Adrenal gland (tissue), 12 donors: Measurements from ENCODE around the gene CLCN5. TPM values are rescaled to one million over a fixed set of nuclear protein-coding genes. Genes with fewer than 3 reads are reported as not detected.

Experiments used
- DNase-seq, 7 donors: peaks; one replicate each; pipeline ENCODE4 v3.0.0-alpha.2; 2019 to 2020
- H3K27ac ChIP-seq, 5 donors: fragments of 200-600 bp; sonication (generic) in 4 of 5; 1 replicate in 3 of 5; 2 replicates in 2 of 5; pipeline versions ENCODE4 v1.5.1 to v1.8.0; 2016 to 2020; ENCODE audit warnings: mild to moderate bottlenecking in 1 of 5
- H3K27me3 ChIP-seq: fragments of 200-600 bp; 2 replicates; pipeline ENCODE4 v1.8.0; 2021
- H3K36me3 ChIP-seq, 2 donors: fragments of 200-600 bp; replicated peaks in 1 of 2; 1 replicate in 1 of 2; 2 replicates in 1 of 2; pipeline versions ENCODE4 v1.5.1 to v1.8.0; 2018 to 2022
- H3K4me1 ChIP-seq, 2 donors: fragments of 200-600 bp; replicated peaks in 1 of 2; 1 replicate in 1 of 2; 2 replicates in 1 of 2; pipeline versions ENCODE4 v1.5.1 to v1.8.0; 2018 to 2021
- H3K4me3 ChIP-seq, 4 donors: fragments of 200-600 bp; sonication (generic) in 3 of 4; one replicate each; pipeline ENCODE4 v1.5.1; 2016 to 2018
- H3K9me3 ChIP-seq, 3 donors: fragments of 200-600 bp; sonication (generic) in 1 of 3; replicated peaks in 1 of 3; 1 replicate in 2 of 3; 2 replicates in 1 of 3; pipeline versions ENCODE4 v1.5.1 to v1.8.0; 2016 to 2021
- POLR2A ChIP-seq, 2 donors: fragments of 450-650 bp; IDR thresholded peaks; one replicate each; pipeline ENCODE4 v1.6.1; 2017; ENCODE audit warnings: antibody characterized with exemption in 2 of 2, mild to moderate bottlenecking in 2 of 2, moderate library complexity in 1 of 2
- WGBS, 4 donors: extraction: QIAGEN DNeasy Blood & Tissue Kit in 2 of 4; methylation state at CpG; one replicate each; pipeline versions ENCODE4 v1.1.5 to v1.1.7; 2013 to 2017; 5-methylcytosine and 5-hydroxymethylcytosine counted together
- intact Hi-C, 2 donors: fragments of 100-400 bp; cut with DNase I; formaldehyde crosslinking; loops; one replicate each; pipeline versions ENCODE4 v1.14.1 to v1.15.0; 2022 to 2023
- polyA plus RNA-seq, 3 donors: library from polyadenylated mRNA; stranded (reverse); fragments of 200-250 nt in 2 of 3; fragments of 350-450 nt in 1 of 3; fragmentation: Illumina TruSeq in 1 of 3; extraction: RNeasy Lipid Tissue Mini Kit (QIAGEN cat#74804) in 1 of 3; gene quantifications; one replicate each; pipeline ENCODE4 v1.2.3, GENCODE V29; 2013 to 2014
- total RNA-seq, 9 donors: library from RNA; depleted of rRNA in 4 of 9; stranded (reverse); fragments of >200 nt in 4 of 9; fragments of 120-200 nt in 1 of 9; fragmentation: NEBNext Ultra II Directional in 1 of 9; extraction: Animal tissue kit (Norgen Biotek cat#: 25700) in 1 of 9; gene quantifications; one replicate each; pipeline versions ENCODE4 v1.1.0 to v1.2.4, GENCODE V29; 2013 to 2023
- TF ChIP-seq, protein P1 (sequence below), 6 experiments: fragments of 450-650 bp in 4 of 6; fragments of 200-600 bp in 2 of 6; sonication (generic) in 1 of 6; IDR thresholded peaks; 1 replicate in 5 of 6; 2 replicates in 1 of 6; pipeline versions ENCODE4 v1.5.1 to v1.8.0; 2016 to 2021; ENCODE audit warnings: antibody characterized with exemption in 6 of 6, mild to moderate bottlenecking in 2 of 6, moderate library complexity in 1 of 6
- donor health status: healthy with polysubstance abuse.
- donor health status: Bipolar disorder and iron deficiency.
- donor health status: DM: yes; HTN: yes; CAD: no.
- donor health status: DM: no; HTN: no; CAD: no.
- donor health status: DM: no; HTN: no; CAD: no.
- donor health status: DM: yes; HTN: yes; CAD: no.

The CLCN5 gene
- total and polyA plus RNA-seq, 12 donors: 3.3 to 17.3 (median 8.6) TPM

DNA sequence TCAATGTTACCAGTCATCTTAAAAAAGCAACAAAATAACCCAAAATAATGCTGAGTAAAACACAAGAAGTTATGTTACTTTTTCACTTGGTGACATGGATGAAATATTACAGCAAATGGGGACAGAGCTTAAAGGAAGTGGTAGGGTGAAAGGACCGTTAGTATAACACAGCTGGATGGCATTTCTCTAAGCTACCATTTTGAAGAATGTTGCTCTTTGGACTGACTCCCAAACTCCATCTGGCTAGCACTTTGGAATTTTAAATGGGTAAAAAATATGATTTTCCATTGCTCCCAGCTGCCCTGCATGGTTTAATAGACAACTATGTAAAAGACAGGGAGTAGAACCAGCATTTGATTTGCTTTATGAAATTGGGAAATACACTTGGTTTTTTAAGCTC, 27.6 kb downstream of the CLCN5 start:
- Histone ChIP-seq H3K27ac (no peak overlapping the region), H3K4me1 (no peaks in the 10 kb centered on the region), H3K4me3 (no peak overlapping the region), H3K27me3 (no peaks in the 10 kb centered on the region), H3K9me3 (no peaks in the 10 kb centered on the region), H3K36me3 (no peaks in the 10 kb centered on the region)
- WGBS, 4 donors: 47 to 81% (median 57%) methylated on average over 1 of the region's 1 CpG
- TF ChIP-seq POLR2A (IDR thresholded peaks at IDR 0.05): no peak
- TF ChIP-seq, protein P1, sequence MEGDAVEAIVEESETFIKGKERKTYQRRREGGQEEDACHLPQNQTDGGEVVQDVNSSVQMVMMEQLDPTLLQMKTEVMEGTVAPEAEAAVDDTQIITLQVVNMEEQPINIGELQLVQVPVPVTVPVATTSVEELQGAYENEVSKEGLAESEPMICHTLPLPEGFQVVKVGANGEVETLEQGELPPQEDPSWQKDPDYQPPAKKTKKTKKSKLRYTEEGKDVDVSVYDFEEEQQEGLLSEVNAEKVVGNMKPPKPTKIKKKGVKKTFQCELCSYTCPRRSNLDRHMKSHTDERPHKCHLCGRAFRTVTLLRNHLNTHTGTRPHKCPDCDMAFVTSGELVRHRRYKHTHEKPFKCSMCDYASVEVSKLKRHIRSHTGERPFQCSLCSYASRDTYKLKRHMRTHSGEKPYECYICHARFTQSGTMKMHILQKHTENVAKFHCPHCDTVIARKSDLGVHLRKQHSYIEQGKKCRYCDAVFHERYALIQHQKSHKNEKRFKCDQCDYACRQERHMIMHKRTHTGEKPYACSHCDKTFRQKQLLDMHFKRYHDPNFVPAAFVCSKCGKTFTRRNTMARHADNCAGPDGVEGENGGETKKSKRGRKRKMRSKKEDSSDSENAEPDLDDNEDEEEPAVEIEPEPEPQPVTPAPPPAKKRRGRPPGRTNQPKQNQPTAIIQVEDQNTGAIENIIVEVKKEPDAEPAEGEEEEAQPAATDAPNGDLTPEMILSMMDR (IDR thresholded peaks at IDR 0.05): no peak
- no peak for DNase-seq
- intact Hi-C loops: no loop called here

DNA sequence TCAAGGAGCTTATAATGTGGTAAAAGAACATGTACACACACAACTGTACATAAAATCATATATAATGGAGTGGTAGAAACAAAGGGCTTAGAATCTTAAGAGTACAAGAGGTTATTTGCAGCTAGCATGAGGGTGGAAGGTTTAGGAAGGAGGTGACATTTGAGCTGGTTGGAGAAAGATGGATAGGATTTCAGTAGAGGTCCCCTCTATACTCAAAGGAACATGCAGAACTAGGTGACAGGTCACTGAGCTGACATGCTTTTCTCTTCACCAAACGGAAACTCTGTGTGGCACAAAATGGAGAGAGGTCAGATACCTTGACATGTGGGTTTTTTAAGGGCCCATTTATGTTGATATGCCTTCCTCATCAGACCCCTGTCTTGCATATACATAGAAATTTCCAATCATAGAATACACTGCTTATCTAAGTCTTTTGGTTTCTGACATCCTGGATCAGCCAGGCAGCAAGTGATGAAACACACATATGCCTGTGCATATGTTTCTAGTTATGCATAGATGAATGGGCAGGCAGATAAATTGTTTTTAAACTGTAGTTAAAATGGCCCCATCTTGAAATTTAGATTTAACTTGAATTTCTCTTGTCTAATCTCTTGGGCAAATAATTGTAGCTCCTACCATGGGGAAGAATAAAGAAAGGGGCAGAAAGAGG, 29.3 kb downstream of the CLCN5 start:
- no peaks in the 10 kb centered on the region for H3K4me1 ChIP-seq
- no peak overlapping the region for H3K4me3 ChIP-seq
- no peaks in the 10 kb centered on the region for H3K27me3 ChIP-seq
- TF ChIP-seq POLR2A (IDR thresholded peaks at IDR 0.05): no peak
- TF ChIP-seq, protein P1 (IDR thresholded peaks at IDR 0.05): no peak
- no peak overlapping the region for H3K27ac ChIP-seq
- no peaks in the 10 kb centered on the region for H3K36me3 ChIP-seq
- DNase-seq: no peak
- WGBS, 4 donors: 19 to 83% (median 67%) methylated on average over 1 of the region's 1 CpG
- intact Hi-C loops: no loop called here
- no peaks in the 10 kb centered on the region for H3K9me3 ChIP-seq

DNA sequence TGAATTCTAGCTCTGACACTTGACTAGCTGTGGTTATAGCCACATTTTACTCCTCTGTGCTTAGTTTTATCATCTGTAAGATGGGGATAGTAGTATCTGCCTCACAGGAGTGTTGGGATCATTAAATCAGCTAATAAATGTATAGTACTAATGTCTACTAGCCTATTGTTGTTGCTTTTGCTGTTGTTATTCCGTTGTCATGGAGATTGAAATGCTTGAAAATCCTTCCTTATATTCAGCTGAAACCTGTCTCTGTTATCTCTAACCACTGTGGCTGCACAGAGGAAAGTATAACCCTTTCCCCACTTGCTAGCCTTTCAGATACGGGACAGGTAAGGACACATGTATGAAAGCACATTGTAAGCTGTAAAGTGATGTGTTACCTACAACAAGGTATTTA, 33.9 kb downstream of the CLCN5 start:
- no peak for TF ChIP-seq POLR2A (IDR thresholded peaks at IDR 0.05)
- TF ChIP-seq, protein P1 (IDR thresholded peaks at IDR 0.05): no peak
- WGBS, 4 donors: 71 to 90% (median 82%) methylated on average over 2 of the region's 2 CpGs
- no peaks in the 10 kb centered on the region for H3K9me3 ChIP-seq
- H3K27ac ChIP-seq: no peak overlapping the region
- no peak overlapping the region for H3K4me3 ChIP-seq
- H3K27me3 ChIP-seq: peaks cover 7% of the 10 kb centered on the region
- no peaks in the 10 kb centered on the region for H3K36me3 ChIP-seq
- intact Hi-C loops: no loop called here
- peaks cover 0 to 3% of the 10 kb centered on the region in 2 donors for H3K4me1 ChIP-seq
- DNase-seq: no peak

DNA sequence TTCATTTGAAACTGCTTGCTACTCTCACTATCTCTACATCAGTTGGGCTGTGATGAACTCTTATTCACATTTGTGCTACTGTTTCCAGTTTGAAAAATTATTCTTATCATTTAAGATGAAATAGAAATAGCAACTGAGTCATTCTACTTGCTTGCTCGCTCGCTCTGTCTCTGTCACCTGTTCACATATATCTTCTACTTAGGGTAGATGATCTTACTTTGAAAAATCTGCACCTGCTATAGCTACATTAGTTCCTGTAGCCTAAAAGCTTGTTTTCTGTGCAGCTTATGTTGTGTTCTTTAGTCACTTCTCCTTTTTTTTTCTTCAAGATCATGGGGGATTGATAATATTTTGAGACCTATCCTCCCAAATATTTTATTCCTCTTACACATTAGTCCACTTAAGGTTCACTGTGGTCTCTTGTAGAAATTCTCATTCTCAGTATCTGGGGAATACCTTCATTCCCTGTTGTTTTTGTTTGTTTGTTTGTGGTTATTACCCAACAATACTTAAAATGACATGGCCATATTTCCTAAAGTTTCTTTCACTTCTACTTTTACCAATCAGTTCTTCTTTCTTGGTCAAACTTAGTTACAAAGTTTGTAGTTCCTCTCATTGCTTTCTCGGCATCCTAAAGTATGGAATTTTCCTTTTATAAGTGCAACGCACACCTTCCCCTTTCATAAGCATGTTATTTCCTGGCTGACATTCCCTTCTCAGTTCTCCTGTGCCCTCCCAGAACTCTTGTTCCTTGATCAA, 36.5 kb downstream of the CLCN5 start:
- Histone ChIP-seq H3K4me1 (peaks cover 0 to 3% of the 10 kb centered on the region in 2 donors), H3K27ac (no peak overlapping the region), H3K9me3 (no peaks in the 10 kb centered on the region), H3K27me3 (peaks cover 7% of the 10 kb centered on the region), H3K36me3 (no peaks in the 10 kb centered on the region), H3K4me3 (no peak overlapping the region)
- TF ChIP-seq, protein P1 (IDR thresholded peaks at IDR 0.05): no peak
- no peak for TF ChIP-seq POLR2A (IDR thresholded peaks at IDR 0.05)
- intact Hi-C loops: no loop called here
- WGBS, 4 donors: 71 to 82% (median 77%) methylated on average over 4 of the region's 4 CpGs
- no peak for DNase-seq
